OCI-LY3 (cell line): ENCODE measurements around the gene BEAN1.

Experiments used
- H2AFZ ChIP-seq: fragments of 200-600, 300-600 bp; shearing (Covaris generic); 2 replicates; pipeline ENCODE4 v1.6.0; 2014; ENCODE audit warnings: antibody characterized with exemption, low read depth, low read length
- H3K27ac ChIP-seq: fragments of 200-600, 300-600 bp; sonication (generic); 2 replicates; pipeline ENCODE4 v1.5.1; 2014; ENCODE audit warnings: mild to moderate bottlenecking, low read length, moderate library complexity, mixed read lengths
- H3K27me3 ChIP-seq: fragments of 200-600, 300-600 bp; sonication (generic); 2 replicates; pipeline ENCODE4 v1.6.1; 2014; ENCODE audit warnings: low read depth, low read length, mixed read lengths
- H3K36me3 ChIP-seq: fragments of 200-600, 300-600 bp; sonication (generic); replicated peaks from 2 replicates; pipeline ENCODE3; 2014; ENCODE audit warnings: low read depth, low read length, mixed read lengths
- H3K4me1 ChIP-seq: fragments of 300-600, 200-600 bp; sonication (generic); 2 replicates; pipeline ENCODE4 v1.6.1; 2014; ENCODE audit warnings: low read length, mixed read lengths
- H3K4me2 ChIP-seq: fragments of 200-600, 300-600 bp; sonication (generic); 2 replicates; pipeline ENCODE4 v1.6.1; 2014; ENCODE audit warnings: low read length, mixed read lengths
- H3K4me3 ChIP-seq: fragments of 300-600, 200-600 bp; sonication (generic); 2 replicates; pipeline ENCODE4 v1.5.1; 2014; ENCODE audit warnings: antibody characterized with exemption, mild to moderate bottlenecking, low read length, moderate library complexity
- H3K79me2 ChIP-seq: fragments of 300-600, 200-600 bp; shearing (Covaris generic); 2 replicates; pipeline ENCODE4 v1.6.1; 2014; ENCODE audit warnings: mild to moderate bottlenecking, low read length, mixed read lengths
- H3K9ac ChIP-seq: fragments of 300-600, 200-600 bp; shearing (Covaris generic); 2 replicates; pipeline ENCODE4 v1.6.0; 2014; ENCODE audit warnings: mild to moderate bottlenecking, low read length, moderate library complexity
- H3K9me3 ChIP-seq: fragments of 200-600, 300-600 bp; shearing (Covaris generic); 2 replicates; pipeline ENCODE4 v1.6.1; 2014; ENCODE audit warnings: low read length, mixed read lengths; ENCODE audit not compliant: insufficient read depth
- H4K20me1 ChIP-seq: fragments of 200-600, 300-600 bp; sonication (generic); 2 replicates; pipeline ENCODE4 v1.6.1; 2016; ENCODE audit warnings: low read length, mixed read lengths; ENCODE audit not compliant: insufficient read depth
- EZH2phosphoT487 ChIP-seq: fragments of 200-600 bp; shearing (Covaris generic); IDR thresholded peaks from 2 replicates; pipeline ENCODE4 v1.6.1; 2018; ENCODE audit warnings: antibody characterized with exemption, mixed run types, low read depth
- TF ChIP-seq, protein P1 (sequence below): fragments of 200-600, 300-600 bp; sonication (generic); IDR thresholded peaks from 2 replicates; pipeline ENCODE4 v1.5.1; 2014; ENCODE audit warnings: antibody characterized with exemption, low read length, low read depth

BEAN1 gene

DNA sequence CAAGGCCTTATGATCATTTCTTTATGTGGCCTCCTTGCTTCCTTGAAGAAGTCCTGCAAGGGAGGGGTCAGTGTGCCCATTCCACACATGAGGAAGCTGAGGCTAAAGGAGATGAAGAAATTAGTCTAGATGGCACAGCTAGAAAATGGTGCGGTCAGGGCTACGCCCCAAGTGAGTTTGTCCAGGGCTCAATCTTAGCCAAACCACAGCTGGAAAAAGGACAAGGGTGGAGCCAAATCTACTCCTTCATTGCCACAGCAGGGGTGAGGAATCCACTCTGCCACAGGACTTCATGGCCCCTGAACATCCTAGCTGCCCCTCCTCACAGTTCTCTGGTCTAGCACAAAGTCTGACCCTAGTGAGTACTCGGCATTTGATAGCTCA is 16.2 kb downstream of the BEAN1 start:
- no peaks in the 10 kb centered on the region for H4K20me1 ChIP-seq
- no peaks in the 10 kb centered on the region for H3K79me2 ChIP-seq
- no peak overlapping the region for H3K27ac ChIP-seq
- TF ChIP-seq, protein P1, sequence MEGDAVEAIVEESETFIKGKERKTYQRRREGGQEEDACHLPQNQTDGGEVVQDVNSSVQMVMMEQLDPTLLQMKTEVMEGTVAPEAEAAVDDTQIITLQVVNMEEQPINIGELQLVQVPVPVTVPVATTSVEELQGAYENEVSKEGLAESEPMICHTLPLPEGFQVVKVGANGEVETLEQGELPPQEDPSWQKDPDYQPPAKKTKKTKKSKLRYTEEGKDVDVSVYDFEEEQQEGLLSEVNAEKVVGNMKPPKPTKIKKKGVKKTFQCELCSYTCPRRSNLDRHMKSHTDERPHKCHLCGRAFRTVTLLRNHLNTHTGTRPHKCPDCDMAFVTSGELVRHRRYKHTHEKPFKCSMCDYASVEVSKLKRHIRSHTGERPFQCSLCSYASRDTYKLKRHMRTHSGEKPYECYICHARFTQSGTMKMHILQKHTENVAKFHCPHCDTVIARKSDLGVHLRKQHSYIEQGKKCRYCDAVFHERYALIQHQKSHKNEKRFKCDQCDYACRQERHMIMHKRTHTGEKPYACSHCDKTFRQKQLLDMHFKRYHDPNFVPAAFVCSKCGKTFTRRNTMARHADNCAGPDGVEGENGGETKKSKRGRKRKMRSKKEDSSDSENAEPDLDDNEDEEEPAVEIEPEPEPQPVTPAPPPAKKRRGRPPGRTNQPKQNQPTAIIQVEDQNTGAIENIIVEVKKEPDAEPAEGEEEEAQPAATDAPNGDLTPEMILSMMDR: no peak
- TF ChIP-seq EZH2phosphoT487: no peak
- no peak overlapping the region for H2AFZ ChIP-seq
- H3K36me3 ChIP-seq: no peaks in the 10 kb centered on the region
- H3K4me1 ChIP-seq: no peaks in the 10 kb centered on the region
- H3K9me3 ChIP-seq: no peaks in the 10 kb centered on the region
- H3K9ac ChIP-seq: no peak overlapping the region
- H3K4me2 ChIP-seq: no peak overlapping the region
- peaks cover 34% of the 10 kb centered on the region; the same call in 1 of the 2 replicates for H3K27me3 ChIP-seq
- no peak overlapping the region for H3K4me3 ChIP-seq

DNA sequence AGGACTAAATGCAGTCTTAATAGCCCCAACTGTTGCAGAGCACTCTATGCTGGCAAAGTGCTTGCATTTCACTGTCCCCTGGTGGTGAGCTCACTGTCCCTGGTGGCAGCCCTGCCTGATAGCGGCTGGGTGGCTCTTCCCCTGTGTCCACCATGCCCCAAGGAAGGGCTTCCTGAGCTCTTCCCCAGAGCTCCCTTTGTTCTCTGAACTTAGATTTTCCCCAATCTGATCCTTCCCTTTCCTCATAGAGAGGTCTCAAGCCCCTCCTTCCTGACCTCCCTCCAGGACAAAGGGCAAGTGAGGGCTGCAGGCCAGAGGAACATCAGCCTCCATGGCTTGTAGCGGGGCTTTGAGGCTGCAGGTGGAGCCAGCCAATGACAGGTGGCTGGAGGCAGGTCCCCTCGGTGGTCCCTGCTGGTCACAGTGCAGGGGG is 17.0 kb downstream of the BEAN1 start:
- H3K4me1 ChIP-seq: no peaks in the 10 kb centered on the region
- TF ChIP-seq EZH2phosphoT487: no peak
- TF ChIP-seq, protein P1: no peak
- no peak overlapping the region for H3K4me2 ChIP-seq
- H2AFZ ChIP-seq: no peak overlapping the region
- no peak overlapping the region for H3K27ac ChIP-seq
- H3K36me3 ChIP-seq: no peaks in the 10 kb centered on the region
- no peak overlapping the region for H3K4me3 ChIP-seq
- H3K9me3 ChIP-seq: no peaks in the 10 kb centered on the region
- H3K9ac ChIP-seq: no peak overlapping the region
- no peaks in the 10 kb centered on the region for H3K79me2 ChIP-seq
- H4K20me1 ChIP-seq: no peaks in the 10 kb centered on the region
- peaks cover 33% of the 10 kb centered on the region; the same call in 1 of the 2 replicates for H3K27me3 ChIP-seq

DNA sequence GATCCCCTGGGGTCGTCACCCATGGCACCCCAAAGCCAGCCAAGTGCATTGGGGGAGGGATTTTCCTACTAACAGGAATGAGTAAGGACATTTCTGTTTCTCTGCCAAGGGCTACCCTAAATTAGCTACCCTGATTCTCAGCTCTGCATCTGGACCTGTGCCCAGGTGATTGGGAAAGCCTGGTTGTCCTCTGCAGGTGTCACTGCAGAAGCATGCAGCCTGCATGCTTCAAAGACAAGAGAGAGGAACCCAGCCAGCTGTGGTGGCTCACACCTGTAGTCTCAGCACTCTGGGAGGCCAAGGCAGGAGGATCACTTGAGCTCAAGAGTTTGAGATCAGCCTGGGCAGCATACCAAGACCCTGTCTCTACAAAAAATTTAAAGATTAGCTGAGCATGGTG is 19.6 kb downstream of the BEAN1 start:
- no peaks in the 10 kb centered on the region for H3K79me2 ChIP-seq
- no peak overlapping the region for H3K27ac ChIP-seq
- H3K4me2 ChIP-seq: no peak overlapping the region
- TF ChIP-seq EZH2phosphoT487: no peak
- TF ChIP-seq, protein P1: no peak
- no peak overlapping the region for H3K9ac ChIP-seq
- no peaks in the 10 kb centered on the region for H3K36me3 ChIP-seq
- no peak overlapping the region for H3K4me3 ChIP-seq
- H2AFZ ChIP-seq: no peak overlapping the region
- H3K27me3 ChIP-seq: peaks cover 15% of the 10 kb centered on the region; the same call in 1 of the 2 replicates
- no peaks in the 10 kb centered on the region for H3K4me1 ChIP-seq
- no peaks in the 10 kb centered on the region for H3K9me3 ChIP-seq
- H4K20me1 ChIP-seq: no peaks in the 10 kb centered on the region

GRCh38 chr16:66447491-66447890 is 20.4 kb downstream of the BEAN1 start:
- H3K9me3 ChIP-seq: no peaks in the 10 kb centered on the region
- no peak overlapping the region for H3K27ac ChIP-seq
- H3K79me2 ChIP-seq: no peaks in the 10 kb centered on the region
- peaks cover 15% of the 10 kb centered on the region; the same call in 1 of the 2 replicates for H3K27me3 ChIP-seq
- no peak overlapping the region for H3K4me2 ChIP-seq
- TF ChIP-seq, protein P1: no peak
- TF ChIP-seq EZH2phosphoT487: no peak
- no peaks in the 10 kb centered on the region for H3K36me3 ChIP-seq
- H3K9ac ChIP-seq: no peak overlapping the region
- no peak overlapping the region for H2AFZ ChIP-seq
- no peaks in the 10 kb centered on the region for H4K20me1 ChIP-seq
- H3K4me3 ChIP-seq: no peak overlapping the region
- no peaks in the 10 kb centered on the region for H3K4me1 ChIP-seq
